WTC11 (cell line): ENCODE results near the gene SPAG4. TPM values are rescaled to one million over a fixed set of nuclear protein-coding genes. Genes with fewer than 3 reads are reported as not detected.

Experiments used
- ATAC-seq: fragments of 200-7000 bp; cut with Tn5 transposase; 2 replicates; pipeline ENCODE4 v1.10.0; 2021; ENCODE audit warnings: mild to moderate bottlenecking, moderate library complexity
- CTCF ChIA-PET: fragments of 300-600 bp; sonication (Branson Sonifier 250); formaldehyde crosslinking; loops from one replicate; lab custom pipeline; 2021; ENCODE audit warnings: antibody characterized with exemption; lab: Charles Lee
- POLR2A ChIA-PET: fragments of 350-600 bp; sonication (Branson Sonifier 250); formaldehyde crosslinking; loops from one replicate; lab custom pipeline; 2021; ENCODE audit warnings: antibody characterized with exemption; lab: Charles Lee
- DNase-seq: peaks from one replicate; pipeline ENCODE4 v3.0.0; 2021; ENCODE audit warnings: low spot score
- H3K27ac Mint-ChIP-seq: 2 replicates; pipeline ENCODE4 v1.8.0; 2021; ENCODE audit warnings: mixed read lengths
- H3K27me3 Mint-ChIP-seq: 2 replicates; pipeline ENCODE4 v1.8.0; 2021; ENCODE audit warnings: low read depth, mild to moderate bottlenecking, moderate library complexity, mixed read lengths
- H3K36me3 Mint-ChIP-seq: 2 replicates; pipeline ENCODE4 v1.8.0; 2021; ENCODE audit warnings: mixed read lengths
- H3K4me1 Mint-ChIP-seq: 2 replicates; pipeline ENCODE4 v1.8.0; 2022; ENCODE audit warnings: mixed read lengths
- H3K4me3 Mint-ChIP-seq: 2 replicates; pipeline ENCODE4 v1.8.0; 2021; ENCODE audit warnings: mild to moderate bottlenecking, moderate library complexity, mixed read lengths
- H3K9me3 Mint-ChIP-seq: 2 replicates; pipeline ENCODE4 v1.8.0; 2021; ENCODE audit warnings: mixed read lengths
- AFF4 ChIP-seq: sonication (generic); formaldehyde crosslinking; IDR thresholded peaks from 2 replicates; pipeline ENCODE4 v1.8.1; 2023; ENCODE audit warnings: mild to moderate bottlenecking, missing genetic modification reagents, borderline replicate concordance
- AR ChIP-seq: fragments of 250-450 bp; sonication (Bioruptor Pico); IDR thresholded peaks from 2 replicates; pipeline ENCODE4 v1.9.0; 2021; ENCODE audit warnings: mild to moderate bottlenecking
- ELF4 ChIP-seq: sonication (generic); formaldehyde crosslinking; IDR thresholded peaks from 2 replicates; pipeline ENCODE4 v1.8.1; 2022; ENCODE audit warnings: low read depth, mild to moderate bottlenecking, moderate library complexity, missing genetic modification reagents
- EMX1 ChIP-seq: fragments of 250-450 bp; sonication (Bioruptor Pico); IDR thresholded peaks from 2 replicates; pipeline ENCODE4 v1.8.0; 2021; ENCODE audit warnings: mild to moderate bottlenecking
- ETV6 ChIP-seq: sonication (generic); formaldehyde crosslinking; IDR thresholded peaks from 2 replicates; pipeline ENCODE4 v1.8.1; 2022; ENCODE audit warnings: mild to moderate bottlenecking, missing genetic modification reagents
- FOXJ3 ChIP-seq: sonication (generic); formaldehyde crosslinking; IDR thresholded peaks from 2 replicates; pipeline ENCODE4 v1.9.0; 2021; ENCODE audit warnings: missing genetic modification reagents, mild to moderate bottlenecking, borderline replicate concordance
- FOXK1 ChIP-seq: sonication (generic); formaldehyde crosslinking; IDR thresholded peaks from 2 replicates; pipeline ENCODE4 v1.8.0; 2022; ENCODE audit warnings: mild to moderate bottlenecking, moderate library complexity, missing genetic modification reagents
- FOXP1 ChIP-seq: sonication (generic); formaldehyde crosslinking; IDR thresholded peaks from 2 replicates; pipeline ENCODE4 v1.8.0; 2022; ENCODE audit warnings: missing genetic modification reagents, mild to moderate bottlenecking, moderate library complexity, borderline replicate concordance
- JAZF1 ChIP-seq: fragments of 250-450 bp; sonication (Bioruptor Pico); IDR thresholded peaks from 2 replicates; pipeline ENCODE4 v1.9.0; 2021; ENCODE audit warnings: moderate library complexity, mild to moderate bottlenecking, inconsistent platforms
- NR2C2 ChIP-seq: sonication (generic); formaldehyde crosslinking; IDR thresholded peaks from 2 replicates; pipeline ENCODE4 v1.8.0; 2022; ENCODE audit warnings: mild to moderate bottlenecking, missing genetic modification reagents
- PREB ChIP-seq: sonication (generic); formaldehyde crosslinking; IDR thresholded peaks from 2 replicates; pipeline ENCODE4 v1.8.1; 2022; ENCODE audit warnings: mild to moderate bottlenecking, missing genetic modification reagents, moderate library complexity, borderline replicate concordance
- PRRX2 ChIP-seq: fragments of 250-450 bp; sonication (Bioruptor Pico); IDR thresholded peaks from 2 replicates; pipeline ENCODE4 v1.8.0; 2021; ENCODE audit warnings: mild to moderate bottlenecking
- TEAD1 ChIP-seq: sonication (generic); formaldehyde crosslinking; IDR thresholded peaks from 2 replicates; pipeline ENCODE4 v1.8.0; 2022; ENCODE audit warnings: mild to moderate bottlenecking, missing genetic modification reagents
- TP53 ChIP-seq: sonication (generic); formaldehyde crosslinking; IDR thresholded peaks from 2 replicates; pipeline ENCODE4 v1.8.1; 2023; ENCODE audit warnings: mild to moderate bottlenecking, missing genetic modification reagents
- ZBTB21 ChIP-seq: sonication (generic); formaldehyde crosslinking; IDR thresholded peaks from 2 replicates; pipeline ENCODE4 v1.8.1; 2023; ENCODE audit warnings: mild to moderate bottlenecking, missing genetic modification reagents, borderline replicate concordance
- ZBTB43 ChIP-seq: sonication (generic); formaldehyde crosslinking; IDR thresholded peaks from 2 replicates; pipeline ENCODE4 v1.8.1; 2023; ENCODE audit warnings: mild to moderate bottlenecking, missing genetic modification reagents
- ZNF232 ChIP-seq: sonication (generic); formaldehyde crosslinking; IDR thresholded peaks from 2 replicates; pipeline ENCODE4 v1.8.0; 2022; ENCODE audit warnings: mild to moderate bottlenecking, missing genetic modification reagents
- ZNF396 ChIP-seq: fragments of 250-450 bp; sonication (Bioruptor Pico); IDR thresholded peaks from 2 replicates; pipeline ENCODE4 v1.8.0; 2021; ENCODE audit warnings: mild to moderate bottlenecking, moderate library complexity, borderline replicate concordance
- total RNA-seq: library from RNA; stranded (reverse); gene quantifications from 3 replicates; pipeline ENCODE4 v1.2.3, GENCODE V29; 2021
- TF ChIP-seq, protein P1 (sequence below): sonication (generic); formaldehyde crosslinking; IDR thresholded peaks from 2 replicates; pipeline ENCODE4 v1.8.1; 2022; ENCODE audit warnings: low read depth, mild to moderate bottlenecking, moderate library complexity, missing genetic modification reagents, borderline replicate concordance
- TF ChIP-seq, protein P2 (sequence below): sonication (generic); formaldehyde crosslinking; IDR thresholded peaks from 2 replicates; pipeline ENCODE4 v1.8.1; 2023; ENCODE audit warnings: mild to moderate bottlenecking, missing genetic modification reagents, moderate library complexity
- TF ChIP-seq, protein P3 (sequence below): fragments of 250-450 bp; sonication (Bioruptor Pico); IDR thresholded peaks from 2 replicates; pipeline ENCODE4 v2.1.2; 2022; ENCODE audit warnings: mild to moderate bottlenecking, moderate library complexity
- TF ChIP-seq, protein P4 (sequence below): sonication (generic); formaldehyde crosslinking; IDR thresholded peaks from 2 replicates; pipeline ENCODE4 v1.8.0; 2023; ENCODE audit warnings: missing genetic modification reagents

Gene SPAG4
- total RNA-seq, 1 experiment from 2014 or later = 3.5 TPM

- H3K4me3 Mint-ChIP-seq = no peak overlapping the region
- no peak overlapping the region for H3K27ac Mint-ChIP-seq
- H3K4me1 Mint-ChIP-seq = no peaks in the 10 kb centered on the region
- ChIA-PET CTCF (interaction anchor here (1.0 kb wide), 1 partner anchor 8 kb away, joined by 3 read pairs; no protein-coding TSS in a partner anchor), POLR2A (no interaction called here)
- H3K9me3 Mint-ChIP-seq = peaks cover 6% of the 10 kb centered on the region
- TF ChIP-seq ZNF396 (CRISPR knock-in tag) (no peak), FOXK1 (CRISPR knock-in tag) (no peak), NR2C2 (CRISPR knock-in tag) (no peak), PRRX2 (no peak), ZNF232 (CRISPR knock-in tag) (no peak), ZBTB21 (CRISPR knock-in tag) (no peak), ELF4 (CRISPR knock-in tag) (no peak), ETV6 (CRISPR knock-in tag) (no peak), FOXJ3 (CRISPR knock-in tag) (no peak), JAZF1 (no peak), TP53 (no peak)
- TF ChIP-seq, protein P1, sequence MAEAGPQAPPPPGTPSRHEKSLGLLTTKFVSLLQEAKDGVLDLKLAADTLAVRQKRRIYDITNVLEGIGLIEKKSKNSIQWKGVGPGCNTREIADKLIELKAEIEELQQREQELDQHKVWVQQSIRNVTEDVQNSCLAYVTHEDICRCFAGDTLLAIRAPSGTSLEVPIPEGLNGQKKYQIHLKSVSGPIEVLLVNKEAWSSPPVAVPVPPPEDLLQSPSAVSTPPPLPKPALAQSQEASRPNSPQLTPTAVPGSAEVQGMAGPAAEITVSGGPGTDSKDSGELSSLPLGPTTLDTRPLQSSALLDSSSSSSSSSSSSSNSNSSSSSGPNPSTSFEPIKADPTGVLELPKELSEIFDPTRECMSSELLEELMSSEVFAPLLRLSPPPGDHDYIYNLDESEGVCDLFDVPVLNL = no peak
- TF ChIP-seq, protein P2, sequence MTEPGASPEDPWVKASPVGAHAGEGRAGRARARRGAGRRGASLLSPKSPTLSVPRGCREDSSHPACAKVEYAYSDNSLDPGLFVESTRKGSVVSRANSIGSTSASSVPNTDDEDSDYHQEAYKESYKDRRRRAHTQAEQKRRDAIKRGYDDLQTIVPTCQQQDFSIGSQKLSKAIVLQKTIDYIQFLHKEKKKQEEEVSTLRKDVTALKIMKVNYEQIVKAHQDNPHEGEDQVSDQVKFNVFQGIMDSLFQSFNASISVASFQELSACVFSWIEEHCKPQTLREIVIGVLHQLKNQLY (CRISPR knock-in tag) = no peak
- ATAC-seq (no peak), DNase-seq (no peak)
- H3K36me3 Mint-ChIP-seq = no peaks in the 10 kb centered on the region
- no peaks in the 10 kb centered on the region for H3K27me3 Mint-ChIP-seq
Measured at GRCh38 chr20:35586751-35587425, 28.7 kb upstream of the SPAG4 start.

DNA sequence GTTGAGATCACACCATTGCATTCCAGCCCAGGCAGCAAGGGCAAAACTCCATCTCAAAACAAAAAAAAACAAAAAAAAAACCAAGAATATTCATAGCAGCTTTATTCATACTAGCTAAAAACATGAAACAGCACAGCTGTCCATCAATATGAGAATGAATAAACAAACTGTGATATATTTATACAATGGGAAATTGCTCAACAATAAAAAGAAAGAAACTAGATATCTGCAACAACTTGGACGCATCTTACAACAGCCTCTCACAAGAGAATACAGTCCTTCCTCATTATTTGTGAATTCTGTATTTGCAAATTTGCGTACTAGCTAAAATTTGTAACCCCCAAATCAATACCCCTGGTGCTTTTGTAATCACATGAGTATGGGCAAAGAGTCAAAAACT lies 28.2 kb upstream of the SPAG4 start:
- CTCF ChIA-PET = interaction anchor here (1.0 kb wide), 1 partner anchor 8 kb away, joined by 3 read pairs; no protein-coding TSS in a partner anchor
- H3K36me3 Mint-ChIP-seq = no peaks in the 10 kb centered on the region
- peaks cover 2% of the 10 kb centered on the region; the same call in 1 of the 2 replicates for H3K4me1 Mint-ChIP-seq
- H3K27ac Mint-ChIP-seq = no peak overlapping the region
- H3K27me3 Mint-ChIP-seq = no peaks in the 10 kb centered on the region
- POLR2A ChIA-PET = no interaction called here
- DNase-seq (no peak), ATAC-seq (no peak)
- peaks cover 6% of the 10 kb centered on the region for H3K9me3 Mint-ChIP-seq
- H3K4me3 Mint-ChIP-seq = no peak overlapping the region
- TF ChIP-seq AFF4 (CRISPR knock-in tag) (no peak), PREB (CRISPR knock-in tag) (no peak), ZNF396 (CRISPR knock-in tag) (no peak), ZBTB43 (CRISPR knock-in tag) (no peak), FOXJ3 (CRISPR knock-in tag) (no peak), AR (CRISPR knock-in tag) (no peak), EMX1 (no peak), TEAD1 (no peak), FOXP1 (no peak)
- TF ChIP-seq, protein P3, sequence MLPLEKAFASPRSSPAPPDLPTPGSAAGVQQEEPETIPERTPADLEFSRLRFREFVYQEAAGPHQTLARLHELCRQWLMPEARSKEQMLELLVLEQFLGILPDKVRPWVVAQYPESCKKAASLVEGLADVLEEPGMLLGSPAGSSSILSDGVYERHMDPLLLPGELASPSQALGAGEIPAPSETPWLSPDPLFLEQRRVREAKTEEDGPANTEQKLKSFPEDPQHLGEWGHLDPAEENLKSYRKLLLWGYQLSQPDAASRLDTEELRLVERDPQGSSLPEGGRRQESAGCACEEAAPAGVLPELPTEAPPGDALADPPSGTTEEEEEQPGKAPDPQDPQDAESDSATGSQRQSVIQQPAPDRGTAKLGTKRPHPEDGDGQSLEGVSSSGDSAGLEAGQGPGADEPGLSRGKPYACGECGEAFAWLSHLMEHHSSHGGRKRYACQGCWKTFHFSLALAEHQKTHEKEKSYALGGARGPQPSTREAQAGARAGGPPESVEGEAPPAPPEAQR (CRISPR knock-in tag) = no peak
- TF ChIP-seq, protein P4, sequence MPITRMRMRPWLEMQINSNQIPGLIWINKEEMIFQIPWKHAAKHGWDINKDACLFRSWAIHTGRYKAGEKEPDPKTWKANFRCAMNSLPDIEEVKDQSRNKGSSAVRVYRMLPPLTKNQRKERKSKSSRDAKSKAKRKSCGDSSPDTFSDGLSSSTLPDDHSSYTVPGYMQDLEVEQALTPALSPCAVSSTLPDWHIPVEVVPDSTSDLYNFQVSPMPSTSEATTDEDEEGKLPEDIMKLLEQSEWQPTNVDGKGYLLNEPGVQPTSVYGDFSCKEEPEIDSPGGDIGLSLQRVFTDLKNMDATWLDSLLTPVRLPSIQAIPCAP (CRISPR knock-in tag) = no peak
